NT2/D1 (cell line): ENCODE data around the gene ATP12A.

Source experiments
- DNase-seq: peaks from one replicate; pipeline ENCODE4 v3.0.0-alpha.2; 2011; ENCODE audit warnings: low read depth, low spot score
- H3K27me3 ChIP-seq: 2 replicates; pipeline ENCODE4 v1.6.0; 2011; ENCODE audit warnings: mild to moderate bottlenecking; ENCODE audit not compliant: insufficient read length, insufficient read depth
- H3K36me3 ChIP-seq: 2 replicates; pipeline ENCODE4 v1.6.1; 2011; ENCODE audit warnings: mild to moderate bottlenecking, low read length, mixed read lengths; ENCODE audit not compliant: insufficient read depth, insufficient read length
- H3K4me1 ChIP-seq: 2 replicates; pipeline ENCODE4 v1.5.1; 2011; ENCODE audit not compliant: insufficient read depth, insufficient read length
- H3K4me3 ChIP-seq: 2 replicates; pipeline ENCODE4 v1.5.1; 2011; ENCODE audit warnings: low read depth; ENCODE audit not compliant: insufficient read length
- H3K9ac ChIP-seq: 2 replicates; pipeline ENCODE4 v1.6.0; 2011; ENCODE audit warnings: low read depth; ENCODE audit not compliant: insufficient read length
- H3K9me3 ChIP-seq: 2 replicates; pipeline ENCODE4 v1.5.1; 2011; ENCODE audit warnings: mild to moderate bottlenecking, low read length; ENCODE audit not compliant: insufficient read depth
- SUZ12 ChIP-seq: IDR thresholded peaks from 2 replicates; pipeline ENCODE4 v1.6.1; 2011; ENCODE audit not compliant: insufficient read length, insufficient read depth; ENCODE audit errors: extremely low read depth
- YY1 ChIP-seq: IDR thresholded peaks from 2 replicates; pipeline ENCODE4 v1.6.1; 2011; ENCODE audit not compliant: insufficient read length, insufficient read depth
- ZNF274 ChIP-seq: IDR thresholded peaks from 2 replicates; pipeline ENCODE4 v1.6.1; 2011; ENCODE audit warnings: mild to moderate bottlenecking, low read depth, low read length

Gene ATP12A

GRCh38 chr13:24663586-24663985 is 16.6 kb upstream of the ATP12A start:
- Histone ChIP-seq H3K4me1 (no peaks in the 10 kb centered on the region), H3K9me3 (no peaks in the 10 kb centered on the region), H3K9ac (no peak overlapping the region), H3K4me3 (no peak overlapping the region), H3K27me3 (no peaks in the 10 kb centered on the region), H3K36me3 (no peaks in the 10 kb centered on the region)
- TF ChIP-seq ZNF274 (no peak), YY1 (no peak), SUZ12 (no peak)
- no peak for DNase-seq

GRCh38 chr13:24664726-24665409 is 15.3 kb upstream of the ATP12A start:
- TF ChIP-seq YY1 (no peak), ZNF274 (no peak), SUZ12 (no peak)
- Histone ChIP-seq H3K9me3 (no peaks in the 10 kb centered on the region), H3K4me1 (no peaks in the 10 kb centered on the region), H3K9ac (no peak overlapping the region), H3K27me3 (no peaks in the 10 kb centered on the region), H3K4me3 (no peak overlapping the region), H3K36me3 (no peaks in the 10 kb centered on the region)
- no peak for DNase-seq

- H3K4me3 ChIP-seq, result no peak overlapping the region
- no peak for TF ChIP-seq SUZ12
- TF ChIP-seq YY1, result no peak
- no peak for TF ChIP-seq ZNF274
- H3K4me1 ChIP-seq, result no peaks in the 10 kb centered on the region
- no peak for DNase-seq
- H3K27me3 ChIP-seq, result no peaks in the 10 kb centered on the region
- no peaks in the 10 kb centered on the region for H3K9me3 ChIP-seq
- H3K36me3 ChIP-seq, result no peaks in the 10 kb centered on the region
- H3K9ac ChIP-seq, result no peak overlapping the region
Measured at GRCh38 chr13:24668511-24668910, 11.7 kb upstream of the ATP12A start.

- H3K9ac ChIP-seq, result no peak overlapping the region
- no peaks in the 10 kb centered on the region for H3K27me3 ChIP-seq
- no peaks in the 10 kb centered on the region for H3K9me3 ChIP-seq
- H3K36me3 ChIP-seq, result no peaks in the 10 kb centered on the region
- no peak for DNase-seq
- H3K4me3 ChIP-seq, result no peak overlapping the region
- no peaks in the 10 kb centered on the region for H3K4me1 ChIP-seq
- TF ChIP-seq ZNF274, result no peak
- no peak for TF ChIP-seq SUZ12
- TF ChIP-seq YY1, result no peak
Measured at GRCh38 chr13:24668955-24669582, 11.1 kb upstream of the ATP12A start.

GRCh38 chr13:24670174-24670573 is 10.0 kb upstream of the ATP12A start:
- Histone ChIP-seq H3K9ac (no peak overlapping the region), H3K27me3 (no peaks in the 10 kb centered on the region), H3K36me3 (no peaks in the 10 kb centered on the region), H3K4me3 (no peak overlapping the region), H3K9me3 (no peaks in the 10 kb centered on the region), H3K4me1 (no peaks in the 10 kb centered on the region)
- TF ChIP-seq ZNF274 (no peak), SUZ12 (no peak), YY1 (no peak)
- no peak for DNase-seq

- Histone ChIP-seq H3K27me3 (no peaks in the 10 kb centered on the region), H3K9me3 (no peaks in the 10 kb centered on the region), H3K9ac (no peak overlapping the region), H3K4me1 (no peaks in the 10 kb centered on the region), H3K4me3 (no peak overlapping the region), H3K36me3 (no peaks in the 10 kb centered on the region)
- DNase-seq, result no peak
- TF ChIP-seq ZNF274 (no peak), SUZ12 (no peak), YY1 (no peak)
Measured at GRCh38 chr13:24670961-24671381, 9.2 kb upstream of the ATP12A start.

GRCh38 chr13:24671386-24672113 is 8.7 kb upstream of the ATP12A start:
- Histone ChIP-seq H3K9me3 (no peaks in the 10 kb centered on the region), H3K36me3 (no peaks in the 10 kb centered on the region), H3K4me3 (no peak overlapping the region), H3K9ac (no peak overlapping the region), H3K27me3 (no peaks in the 10 kb centered on the region), H3K4me1 (no peaks in the 10 kb centered on the region)
- DNase-seq, result peak; percentile 50
- TF ChIP-seq ZNF274 (no peak), YY1 (no peak), SUZ12 (no peak)
